HPDE6-E6E7 (cell line): ENCODE data around the gene BTBD7.

Experiments
- DNase-seq: peaks from one replicate; pipeline ENCODE4 v3.0.0; 2011; ENCODE audit warnings: missing footprints; ENCODE audit errors: extremely low spot score

The BTBD7 gene

GRCh38 chr14:93195316-93195999, 137.4 kb downstream of the BTBD7 start:
- DNase-seq: no peak
